Body of pancreas (tissue), 4 donors: ENCODE results near the gene STMP1. TPM values are rescaled to one million over a fixed set of nuclear protein-coding genes. Genes with fewer than 3 reads are reported as not detected.

Experiments used
- ATAC-seq: fragments of 150-250 bp; one replicate; pipeline ENCODE4 v1.9.1; 2016
- DNase-seq, 4 donors: peaks; one replicate each; pipeline ENCODE4 v3.0.0-alpha.2; 2019
- H3K27ac ChIP-seq, 4 donors: fragments of 200-600 bp; sonication (generic); 1 replicate in 3 of 4; 2 replicates in 1 of 4; pipeline versions ENCODE4 v1.5.1 to v1.6.1; 2016 to 2019; ENCODE audit warnings: mild to moderate bottlenecking in 1 of 4, mixed read lengths in 1 of 4, moderate library complexity in 1 of 4
- H3K27me3 ChIP-seq, 2 donors: fragments of 200-600 bp; sonication (generic); one replicate each; pipeline ENCODE4 v1.6.0; 2016; ENCODE audit warnings: mild to moderate bottlenecking in 1 of 2
- H3K36me3 ChIP-seq, 2 donors: fragments of 200-600 bp; sonication (generic); replicated peaks in 1 of 2; 2 replicates each; pipeline ENCODE4 v1.5.1; 2016; ENCODE audit warnings: low read depth in 2 of 2; ENCODE audit not compliant: insufficient read depth in 1 of 2
- H3K4me1 ChIP-seq: fragments of 200-600 bp; sonication (generic); one replicate; pipeline ENCODE4 v1.6.0; 2016
- H3K4me3 ChIP-seq, 2 donors: fragments of 200-600 bp; sonication (generic); 1 replicate in 1 of 2; 2 replicates in 1 of 2; pipeline ENCODE4 v1.5.1; 2016 to 2019
- H3K9me3 ChIP-seq, 3 donors: fragments of 200-600 bp; sonication (generic); 1 replicate in 2 of 3; 2 replicates in 1 of 3; pipeline ENCODE4 v1.5.1; 2016
- POLR2A ChIP-seq, 3 donors: fragments of 450-650 bp; IDR thresholded peaks; one replicate each; pipeline ENCODE4 v1.6.1; 2016; ENCODE audit warnings: antibody characterized with exemption in 3 of 3, mild to moderate bottlenecking in 2 of 3
- WGBS, 2 donors: methylation state at CpG; one replicate each; pipeline ENCODE4 v1.1.5; 2017; 5-methylcytosine and 5-hydroxymethylcytosine counted together
- intact Hi-C: fragments of 100-400 bp; cut with DNase I; formaldehyde crosslinking; loops from one replicate; pipeline ENCODE4 v1.15.1; 2023
- total RNA-seq, 2 donors: library from RNA; depleted of rRNA; stranded (reverse); fragments of >200 nt; gene quantifications; one replicate each; pipeline ENCODE4 v1.1.0, GENCODE V29; 2016
- TF ChIP-seq, protein P1 (sequence below), 7 experiments: fragments of 450-650 bp in 4 of 7; fragments of 200-600 bp in 3 of 7; sonication (generic) in 3 of 7; IDR thresholded peaks; one replicate each; pipeline ENCODE4 v1.5.1; 2016 to 2019; ENCODE audit warnings: antibody characterized with exemption in 7 of 7

Gene STMP1
- total RNA-seq, 2 donors from 2014 or later = 10.5 to 15.6 TPM

- H3K36me3 ChIP-seq = peaks cover 0 to 3% of the 10 kb centered on the region in 2 donors
- TF ChIP-seq, protein P1, sequence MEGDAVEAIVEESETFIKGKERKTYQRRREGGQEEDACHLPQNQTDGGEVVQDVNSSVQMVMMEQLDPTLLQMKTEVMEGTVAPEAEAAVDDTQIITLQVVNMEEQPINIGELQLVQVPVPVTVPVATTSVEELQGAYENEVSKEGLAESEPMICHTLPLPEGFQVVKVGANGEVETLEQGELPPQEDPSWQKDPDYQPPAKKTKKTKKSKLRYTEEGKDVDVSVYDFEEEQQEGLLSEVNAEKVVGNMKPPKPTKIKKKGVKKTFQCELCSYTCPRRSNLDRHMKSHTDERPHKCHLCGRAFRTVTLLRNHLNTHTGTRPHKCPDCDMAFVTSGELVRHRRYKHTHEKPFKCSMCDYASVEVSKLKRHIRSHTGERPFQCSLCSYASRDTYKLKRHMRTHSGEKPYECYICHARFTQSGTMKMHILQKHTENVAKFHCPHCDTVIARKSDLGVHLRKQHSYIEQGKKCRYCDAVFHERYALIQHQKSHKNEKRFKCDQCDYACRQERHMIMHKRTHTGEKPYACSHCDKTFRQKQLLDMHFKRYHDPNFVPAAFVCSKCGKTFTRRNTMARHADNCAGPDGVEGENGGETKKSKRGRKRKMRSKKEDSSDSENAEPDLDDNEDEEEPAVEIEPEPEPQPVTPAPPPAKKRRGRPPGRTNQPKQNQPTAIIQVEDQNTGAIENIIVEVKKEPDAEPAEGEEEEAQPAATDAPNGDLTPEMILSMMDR (IDR thresholded peaks at IDR 0.05) = no peak
- no peak for TF ChIP-seq POLR2A (IDR thresholded peaks at IDR 0.05)
- ATAC-seq (peak; percentile 88), DNase-seq (peak; percentile 63 to 89 (median 79))
- H3K27me3 ChIP-seq = no peaks in the 10 kb centered on the region
- 40 to 48% methylated on average over 4 of the region's 4 CpGs for WGBS, 2 donors
- H3K4me3 ChIP-seq = no peak overlapping the region
- intact Hi-C loops = no loop called here
- peak overlapping the region; percentile 39 to 62 (median 46) for H3K27ac ChIP-seq
- no peaks in the 10 kb centered on the region for H3K9me3 ChIP-seq
- H3K4me1 ChIP-seq = peaks cover 15% of the 10 kb centered on the region
These were observed 16.6 kb downstream of the STMP1 start for GRCh38 chr7:135678612-135679575.

GRCh38 chr7:135681762-135682161 is 19.4 kb downstream of the STMP1 start:
- no peak overlapping the region for H3K27ac ChIP-seq
- 89 to 91% methylated on average over 5 of the region's 5 CpGs for WGBS, 2 donors
- intact Hi-C loops = no loop called here
- H3K4me3 ChIP-seq = no peak overlapping the region
- no peaks in the 10 kb centered on the region for H3K9me3 ChIP-seq
- ATAC-seq (no peak), DNase-seq (no peak)
- no peaks in the 10 kb centered on the region for H3K27me3 ChIP-seq
- no peaks in the 10 kb centered on the region for H3K36me3 ChIP-seq
- H3K4me1 ChIP-seq = peaks cover 15% of the 10 kb centered on the region
- TF ChIP-seq POLR2A (IDR thresholded peaks at IDR 0.05) = no peak
- TF ChIP-seq, protein P1 (IDR thresholded peaks at IDR 0.05) = no peak

- intact Hi-C loops = no loop called here
- H3K4me3 ChIP-seq = no peak overlapping the region
- no peaks in the 10 kb centered on the region for H3K36me3 ChIP-seq
- DNase-seq (no peak), ATAC-seq (no peak)
- TF ChIP-seq, protein P1 (IDR thresholded peaks at IDR 0.05) = no peak
- TF ChIP-seq POLR2A (IDR thresholded peaks at IDR 0.05) = no peak
- peaks cover 15% of the 10 kb centered on the region for H3K4me1 ChIP-seq
- H3K27ac ChIP-seq = no peak overlapping the region
- H3K9me3 ChIP-seq = no peaks in the 10 kb centered on the region
- H3K27me3 ChIP-seq = no peaks in the 10 kb centered on the region
- WGBS, 2 donors = 84 to 95% methylated on average over 3 of the region's 3 CpGs
These were observed 19.9 kb downstream of the STMP1 start for GRCh38 chr7:135682191-135682590.

DNA sequence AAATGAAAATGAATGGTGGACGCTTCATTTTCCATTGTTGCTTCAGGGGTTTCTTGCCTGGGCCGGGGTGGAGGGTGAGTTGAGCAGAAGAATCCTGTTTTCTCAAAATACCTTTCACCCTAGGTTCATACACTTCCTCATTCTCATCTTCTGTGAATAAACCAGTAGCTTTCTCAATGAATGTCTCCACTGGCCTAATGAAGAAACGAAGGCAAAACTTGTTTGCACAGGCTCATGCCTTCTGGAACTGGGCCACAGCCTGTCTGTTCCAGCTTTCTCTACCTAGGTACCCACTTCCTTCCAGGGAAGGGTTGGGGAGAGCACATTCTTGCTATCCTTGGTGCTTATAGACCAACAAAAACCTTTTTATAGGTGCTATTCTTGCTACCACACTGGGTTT is 21.3 kb downstream of the STMP1 start:
- TF ChIP-seq, protein P1 (IDR thresholded peaks at IDR 0.05) = no peak
- no peak for TF ChIP-seq POLR2A (IDR thresholded peaks at IDR 0.05)
- no peak for DNase-seq
- H3K36me3 ChIP-seq = no peaks in the 10 kb centered on the region
- no peak overlapping the region for H3K4me3 ChIP-seq
- H3K4me1 ChIP-seq = peaks cover 7% of the 10 kb centered on the region
- H3K9me3 ChIP-seq = no peaks in the 10 kb centered on the region
- H3K27ac ChIP-seq = no peak overlapping the region
- WGBS, 2 donors = 74 to 80% methylated on average over 3 of the region's 3 CpGs
- no peaks in the 10 kb centered on the region for H3K27me3 ChIP-seq
- no peak for ATAC-seq
- intact Hi-C loops = no loop called here
